HEK293 (cell line): ENCODE results near the gene SMOC1.

Experiments used
- CTCF ChIA-PET: fragments of 350-600 bp; formaldehyde crosslinking; extraction: SDS; loops from one replicate; lab custom pipeline; 2021; ENCODE audit warnings: antibody characterized with exemption; lab: Yijun Ruan, JAX
- POLR2A ChIA-PET: fragments of 300-600 bp; formaldehyde crosslinking; extraction: SDS; loops from one replicate; lab custom pipeline; 2020; ENCODE audit warnings: antibody characterized with exemption, inconsistent platforms; lab: Yijun Ruan, JAX
- H3K27ac ChIP-seq: fragments of 200-500 bp; sonication (Bioruptor generic); 2 replicates; pipeline ENCODE4 v1.5.1; 2014; ENCODE audit warnings: low read depth, low read length, control low read depth, inconsistent platforms; ENCODE audit errors: extremely low read depth
- H3K36me3 ChIP-seq, 2 experiments: fragments of 200-500 bp in 1 of 2; sonication (Bioruptor generic) in 1 of 2; 1 replicate in 1 of 2; 2 replicates in 1 of 2; pipeline ENCODE4 v1.5.1; 2014 to 2017; ENCODE audit warnings: inconsistent platforms in 2 of 2, low read length in 2 of 2; ENCODE audit not compliant: control insufficient read depth in 2 of 2, insufficient read depth in 1 of 2
- H3K4me1 ChIP-seq: fragments of 200-500 bp; sonication (Bioruptor generic); 2 replicates; pipeline ENCODE4 v1.5.1; 2014; ENCODE audit warnings: mild to moderate bottlenecking, low read length, inconsistent platforms; ENCODE audit not compliant: control insufficient read depth, insufficient read depth
- H3K4me3 ChIP-seq: 2 replicates; pipeline ENCODE4 v1.5.1; 2011; ENCODE audit warnings: low read depth, mild to moderate bottlenecking, control low read depth, low read length, moderate library complexity
- H3K9me3 ChIP-seq: fragments of 200-500 bp; sonication (Bioruptor generic); 2 replicates; pipeline ENCODE4 v1.5.1; 2014; ENCODE audit warnings: low read depth, low read length, inconsistent platforms; ENCODE audit not compliant: control insufficient read depth, insufficient read depth
- FEZF1 ChIP-seq: fragments of 450-650 bp; formaldehyde crosslinking; IDR thresholded peaks from 2 replicates; pipeline ENCODE4 v1.5.1; 2016; ENCODE audit warnings: missing biosample characterization, missing genetic modification characterization
- GLI4 ChIP-seq: fragments of 450-650 bp; formaldehyde crosslinking; IDR thresholded peaks from 2 replicates; pipeline ENCODE4 v1.5.1; 2016; ENCODE audit warnings: missing biosample characterization, missing genetic modification characterization
- GLIS1 ChIP-seq: fragments of 450-650 bp; formaldehyde crosslinking; IDR thresholded peaks from 2 replicates; pipeline ENCODE4 v1.5.1; 2016; ENCODE audit warnings: missing biosample characterization, missing genetic modification characterization
- KLF1 ChIP-seq: fragments of 450-650 bp; formaldehyde crosslinking; IDR thresholded peaks from 2 replicates; pipeline ENCODE4 v1.5.1; 2016; ENCODE audit warnings: missing biosample characterization, missing genetic modification characterization
- SP3 ChIP-seq: fragments of 450-650 bp; formaldehyde crosslinking; IDR thresholded peaks from 2 replicates; pipeline ENCODE4 v1.5.1; 2016; ENCODE audit warnings: missing biosample characterization, missing genetic modification characterization
- SP7 ChIP-seq: fragments of 450-650 bp; formaldehyde crosslinking; IDR thresholded peaks from 2 replicates; pipeline ENCODE4 v1.5.1; 2016; ENCODE audit warnings: missing biosample characterization, missing genetic modification characterization
- TCF7L2 ChIP-seq: IDR thresholded peaks from 2 replicates; pipeline ENCODE4 v1.6.1; 2011; ENCODE audit warnings: low read depth, mild to moderate bottlenecking, inconsistent platforms, low read length, moderate library complexity, borderline replicate concordance
- TRIM28 ChIP-seq: IDR thresholded peaks from 2 replicates; pipeline ENCODE4 v1.6.1; 2011; ENCODE audit warnings: low read length, control low read depth, borderline replicate concordance
- YY2 ChIP-seq: fragments of 450-650 bp; formaldehyde crosslinking; IDR thresholded peaks from 2 replicates; pipeline ENCODE4 v1.5.1; 2016; ENCODE audit warnings: missing biosample characterization, missing genetic modification characterization
- ZFHX2 ChIP-seq: fragments of 450-650 bp; formaldehyde crosslinking; conservative IDR thresholded peaks from 2 replicates; pipeline ENCODE4 v1.5.1; 2016; ENCODE audit warnings: missing biosample characterization, missing genetic modification characterization
- ZNF121 ChIP-seq: fragments of 450-650 bp; formaldehyde crosslinking; IDR thresholded peaks from 2 replicates; pipeline ENCODE4 v1.5.1; 2016; ENCODE audit warnings: missing biosample characterization, missing genetic modification characterization
- ZNF211 ChIP-seq: fragments of 450-650 bp; formaldehyde crosslinking; IDR thresholded peaks from 2 replicates; pipeline ENCODE4 v1.5.1; 2016; ENCODE audit warnings: low read depth, missing biosample characterization, missing genetic modification characterization
- ZNF239 ChIP-seq: fragments of 450-650 bp; formaldehyde crosslinking; IDR thresholded peaks from 2 replicates; pipeline ENCODE4 v1.5.1; 2016; ENCODE audit warnings: missing biosample characterization, missing genetic modification characterization
- ZNF302 ChIP-seq: fragments of 450-650 bp; formaldehyde crosslinking; IDR thresholded peaks from 2 replicates; pipeline ENCODE4 v1.5.1; 2016; ENCODE audit warnings: missing biosample characterization, missing genetic modification characterization, low read depth
- ZNF335 ChIP-seq: fragments of 450-650 bp; formaldehyde crosslinking; conservative IDR thresholded peaks from 2 replicates; pipeline ENCODE4 v1.5.1; 2016; ENCODE audit warnings: missing biosample characterization, missing genetic modification characterization
- ZNF514 ChIP-seq: fragments of 450-650 bp; formaldehyde crosslinking; IDR thresholded peaks from 2 replicates; pipeline ENCODE4 v1.5.1; 2016; ENCODE audit warnings: missing biosample characterization, missing genetic modification characterization
- ZNF544 ChIP-seq: fragments of 450-650 bp; formaldehyde crosslinking; IDR thresholded peaks from 2 replicates; pipeline ENCODE4 v1.5.0; 2017; ENCODE audit warnings: missing biosample characterization, missing genetic modification characterization
- ZNF623 ChIP-seq: fragments of 450-650 bp; formaldehyde crosslinking; IDR thresholded peaks from 2 replicates; pipeline ENCODE4 v1.5.1; 2016; ENCODE audit warnings: missing biosample characterization, missing genetic modification characterization
- ZNF624 ChIP-seq: fragments of 450-650 bp; formaldehyde crosslinking; IDR thresholded peaks from 2 replicates; pipeline ENCODE4 v1.5.1; 2017; ENCODE audit warnings: missing biosample characterization, missing genetic modification characterization
- ZNF658 ChIP-seq: fragments of 450-650 bp; formaldehyde crosslinking; IDR thresholded peaks from 2 replicates; pipeline ENCODE4; 2016; ENCODE audit warnings: missing biosample characterization, missing genetic modification characterization
- ZNF670 ChIP-seq: fragments of 450-650 bp; formaldehyde crosslinking; IDR thresholded peaks from 2 replicates; pipeline ENCODE4 v1.5.1; 2016; ENCODE audit warnings: missing biosample characterization, missing genetic modification characterization, low read depth
- ZNF785 ChIP-seq: fragments of 450-650 bp; formaldehyde crosslinking; IDR thresholded peaks from 2 replicates; pipeline ENCODE4 v1.5.1; 2016; ENCODE audit warnings: missing biosample characterization, missing genetic modification characterization
- TF ChIP-seq, protein P1 (sequence below): fragments of 450-650 bp; formaldehyde crosslinking; IDR thresholded peaks from 2 replicates; pipeline ENCODE4; 2016; ENCODE audit warnings: missing biosample characterization, missing genetic modification characterization
- TF ChIP-seq, protein P2 (sequence below): fragments of 450-650 bp; formaldehyde crosslinking; IDR thresholded peaks from 2 replicates; pipeline ENCODE4 v1.5.1; 2016; ENCODE audit warnings: missing biosample characterization, missing genetic modification characterization, low read depth
- TF ChIP-seq, protein P3 (sequence below): fragments of 450-650 bp; formaldehyde crosslinking; optimal IDR thresholded peaks from 2 replicates; pipeline ENCODE3; 2016; ENCODE audit warnings: missing biosample characterization, mild to moderate bottlenecking, missing genetic modification characterization
- TF ChIP-seq, protein P4 (sequence below): fragments of 450-650 bp; formaldehyde crosslinking; IDR thresholded peaks from 2 replicates; pipeline ENCODE4 v1.5.1; 2016; ENCODE audit warnings: missing biosample characterization, missing genetic modification characterization
- TF ChIP-seq, protein P5 (sequence below): fragments of 450-650 bp; formaldehyde crosslinking; IDR thresholded peaks from 2 replicates; pipeline ENCODE4 v1.5.1; 2017; ENCODE audit warnings: missing biosample characterization, missing genetic modification characterization

Gene SMOC1

DNA sequence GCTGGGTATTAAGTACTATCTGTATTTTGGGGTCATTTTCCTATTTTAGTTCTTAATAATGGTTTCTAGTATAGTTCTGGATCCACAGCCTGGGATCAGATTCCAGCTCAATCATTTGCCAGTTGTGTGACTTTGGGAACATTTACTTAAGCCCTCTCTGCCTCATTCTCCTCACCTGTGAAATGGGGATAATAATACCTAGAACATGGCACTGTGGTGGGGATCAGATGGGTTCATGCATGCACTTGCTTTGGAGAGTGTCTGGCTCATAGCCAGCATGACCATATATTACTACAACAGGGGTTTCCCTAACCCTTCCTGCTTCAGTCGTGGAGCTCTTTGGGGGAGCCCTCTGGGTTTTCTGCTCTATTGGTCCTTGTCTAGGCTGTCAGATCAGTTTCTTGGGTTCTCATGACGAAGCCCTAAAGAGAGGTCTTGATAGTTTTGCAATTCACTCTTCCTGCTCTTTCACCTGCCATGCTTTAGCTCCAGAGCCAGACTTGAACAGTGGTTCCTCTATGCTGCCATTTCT, 34.1 kb upstream of the SMOC1 start:
- no peak overlapping the region for H3K27ac ChIP-seq
- POLR2A ChIA-PET: no interaction called here
- no peak for TF ChIP-seq YY2
- no peak for TF ChIP-seq GLI4 (tag by site-specific recombination)
- TF ChIP-seq ZNF302 (tag by site-specific recombination): no peak
- TF ChIP-seq SP3 (tag by site-specific recombination): no peak
- no peak for TF ChIP-seq ZNF335 (tag by site-specific recombination)
- TF ChIP-seq ZNF239 (tag by site-specific recombination): no peak
- TF ChIP-seq ZNF514 (tag by site-specific recombination): no peak
- no peak for TF ChIP-seq TCF7L2
- no peak for TF ChIP-seq ZNF785 (tag by site-specific recombination)
- no peak for TF ChIP-seq GLIS1
- no peak for TF ChIP-seq ZNF624 (tag by site-specific recombination)
- TF ChIP-seq ZFHX2 (tag by site-specific recombination): no peak
- TF ChIP-seq ZNF623: no peak
- no peak for TF ChIP-seq ZNF670
- no peak for TF ChIP-seq ZNF544 (tag by site-specific recombination)
- TF ChIP-seq, protein P1, sequence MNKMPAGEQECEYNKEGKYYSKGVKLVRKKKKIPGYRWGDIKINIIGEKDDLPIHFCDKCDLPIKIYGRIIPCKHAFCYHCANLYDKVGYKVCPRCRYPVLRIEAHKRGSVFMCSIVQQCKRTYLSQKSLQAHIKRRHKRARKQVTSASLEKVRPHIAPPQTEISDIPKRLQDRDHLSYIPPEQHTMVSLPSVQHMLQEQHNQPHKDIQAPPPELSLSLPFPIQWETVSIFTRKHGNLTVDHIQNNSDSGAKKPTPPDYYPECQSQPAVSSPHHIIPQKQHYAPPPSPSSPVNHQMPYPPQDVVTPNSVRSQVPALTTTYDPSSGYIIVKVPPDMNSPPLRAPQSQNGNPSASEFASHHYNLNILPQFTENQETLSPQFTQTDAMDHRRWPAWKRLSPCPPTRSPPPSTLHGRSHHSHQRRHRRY (tag by site-specific recombination): no peak
- TF ChIP-seq, all 188 proteins: peak for 0
- CTCF ChIA-PET: interaction anchor here (0.8 to 1.3 kb wide), 3 partner anchors 26 to 126 kb away, joined by 3 to 4 read pairs (median 3); no protein-coding TSS in a partner anchor
- Histone ChIP-seq H3K36me3 (no peaks in the 10 kb centered on the region), H3K4me3 (no peak overlapping the region), H3K9me3 (no peaks in the 10 kb centered on the region), H3K4me1 (no peaks in the 10 kb centered on the region)

DNA sequence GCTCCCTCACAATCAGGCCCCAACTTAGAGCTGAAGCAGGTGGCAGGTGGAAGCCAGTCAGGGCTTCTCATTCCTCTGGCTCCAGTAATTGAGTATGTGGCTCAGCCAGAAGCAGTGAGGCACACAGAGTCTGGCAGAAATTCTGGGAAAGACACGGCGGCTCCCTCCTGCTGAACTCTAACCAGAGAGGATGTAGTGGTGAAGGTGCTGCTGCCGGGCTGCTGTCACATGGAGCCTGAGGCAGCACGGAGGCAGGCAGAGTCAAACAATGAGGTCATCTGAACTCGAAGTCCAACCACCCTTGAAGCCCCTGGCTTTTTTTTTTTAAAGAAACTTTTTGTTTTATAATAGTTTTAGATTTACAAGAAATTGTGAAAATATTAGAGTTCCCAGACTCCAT, 33.4 kb upstream of the SMOC1 start:
- ChIA-PET CTCF (no interaction called here), POLR2A (no interaction called here)
- Histone ChIP-seq H3K27ac (no peak overlapping the region), H3K9me3 (no peaks in the 10 kb centered on the region), H3K36me3 (no peaks in the 10 kb centered on the region), H3K4me1 (no peaks in the 10 kb centered on the region), H3K4me3 (no peak overlapping the region)
- peak; percentile 37; the same call in 1 of the 2 replicates for TF ChIP-seq ZNF335 (tag by site-specific recombination)
- TF ChIP-seq, protein P2, sequence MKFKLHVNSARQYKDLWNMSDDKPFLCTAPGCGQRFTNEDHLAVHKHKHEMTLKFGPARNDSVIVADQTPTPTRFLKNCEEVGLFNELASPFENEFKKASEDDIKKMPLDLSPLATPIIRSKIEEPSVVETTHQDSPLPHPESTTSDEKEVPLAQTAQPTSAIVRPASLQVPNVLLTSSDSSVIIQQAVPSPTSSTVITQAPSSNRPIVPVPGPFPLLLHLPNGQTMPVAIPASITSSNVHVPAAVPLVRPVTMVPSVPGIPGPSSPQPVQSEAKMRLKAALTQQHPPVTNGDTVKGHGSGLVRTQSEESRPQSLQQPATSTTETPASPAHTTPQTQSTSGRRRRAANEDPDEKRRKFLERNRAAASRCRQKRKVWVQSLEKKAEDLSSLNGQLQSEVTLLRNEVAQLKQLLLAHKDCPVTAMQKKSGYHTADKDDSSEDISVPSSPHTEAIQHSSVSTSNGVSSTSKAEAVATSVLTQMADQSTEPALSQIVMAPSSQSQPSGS (tag by site-specific recombination): peak; percentile 73
- no peak for TF ChIP-seq KLF1 (tag by site-specific recombination)
- no peak for TF ChIP-seq ZNF658 (tag by site-specific recombination)
- 0 out of 2 replicates have a peak, but pooled peaks have one; percentile 18 for TF ChIP-seq TRIM28

DNA sequence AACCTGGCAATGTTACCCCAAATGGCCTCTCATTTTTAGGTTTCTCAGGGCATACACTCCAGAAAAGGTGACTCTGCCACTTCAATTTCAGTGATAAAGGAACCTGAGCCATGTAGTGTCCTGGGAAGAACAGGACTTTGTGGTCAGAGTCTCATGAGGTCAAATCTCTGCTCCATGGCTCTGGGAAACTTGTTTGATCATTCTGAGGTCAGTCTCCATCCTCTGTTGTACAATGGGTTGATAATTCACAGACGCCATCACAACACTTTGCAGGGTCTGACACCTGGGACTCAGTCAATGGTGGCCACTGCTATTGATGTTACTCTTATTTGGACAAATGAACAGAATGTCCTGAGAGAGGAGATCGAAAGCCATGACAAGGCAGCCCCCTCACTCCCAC, 31.1 kb upstream of the SMOC1 start:
- ChIA-PET CTCF (interaction anchor here (0.8 to 0.9 kb wide), 2 partner anchors 32 to 92 kb away, joined by 3 to 5 read pairs; no protein-coding TSS in a partner anchor), POLR2A (no interaction called here)
- Histone ChIP-seq H3K27ac (no peak overlapping the region), H3K36me3 (no peaks in the 10 kb centered on the region), H3K4me1 (no peaks in the 10 kb centered on the region; the same call in 1 of the 2 replicates), H3K9me3 (no peaks in the 10 kb centered on the region), H3K4me3 (no peak overlapping the region)
- TF ChIP-seq, protein P3, sequence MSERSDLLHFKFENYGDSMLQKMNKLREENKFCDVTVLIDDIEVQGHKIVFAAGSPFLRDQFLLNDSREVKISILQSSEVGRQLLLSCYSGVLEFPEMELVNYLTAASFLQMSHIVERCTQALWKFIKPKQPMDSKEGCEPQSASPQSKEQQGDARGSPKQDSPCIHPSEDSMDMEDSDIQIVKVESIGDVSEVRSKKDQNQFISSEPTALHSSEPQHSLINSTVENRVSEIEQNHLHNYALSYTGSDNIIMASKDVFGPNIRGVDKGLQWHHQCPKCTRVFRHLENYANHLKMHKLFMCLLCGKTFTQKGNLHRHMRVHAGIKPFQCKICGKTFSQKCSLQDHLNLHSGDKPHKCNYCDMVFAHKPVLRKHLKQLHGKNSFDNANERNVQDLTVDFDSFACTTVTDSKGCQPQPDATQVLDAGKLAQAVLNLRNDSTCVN: no peak
- no peak for TF ChIP-seq FEZF1 (tag by site-specific recombination)
- TF ChIP-seq, protein P4, sequence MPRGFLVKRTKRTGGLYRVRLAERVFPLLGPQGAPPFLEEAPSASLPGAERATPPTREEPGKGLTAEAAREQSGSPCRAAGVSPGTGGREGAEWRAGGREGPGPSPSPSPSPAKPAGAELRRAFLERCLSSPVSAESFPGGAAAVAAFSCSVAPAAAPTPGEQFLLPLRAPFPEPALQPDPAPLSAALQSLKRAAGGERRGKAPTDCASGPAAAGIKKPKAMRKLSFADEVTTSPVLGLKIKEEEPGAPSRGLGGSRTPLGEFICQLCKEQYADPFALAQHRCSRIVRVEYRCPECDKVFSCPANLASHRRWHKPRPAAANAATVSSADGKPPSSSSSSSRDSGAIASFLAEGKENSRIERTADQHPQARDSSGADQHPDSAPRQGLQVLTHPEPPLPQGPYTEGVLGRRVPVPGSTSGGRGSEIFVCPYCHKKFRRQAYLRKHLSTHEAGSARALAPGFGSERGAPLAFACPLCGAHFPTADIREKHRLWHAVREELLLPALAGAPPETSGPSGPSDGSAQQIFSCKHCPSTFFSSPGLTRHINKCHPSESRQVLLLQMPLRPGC (tag by site-specific recombination): no peak
- TF ChIP-seq ZNF211 (tag by site-specific recombination): no peak
- TF ChIP-seq, protein P5, sequence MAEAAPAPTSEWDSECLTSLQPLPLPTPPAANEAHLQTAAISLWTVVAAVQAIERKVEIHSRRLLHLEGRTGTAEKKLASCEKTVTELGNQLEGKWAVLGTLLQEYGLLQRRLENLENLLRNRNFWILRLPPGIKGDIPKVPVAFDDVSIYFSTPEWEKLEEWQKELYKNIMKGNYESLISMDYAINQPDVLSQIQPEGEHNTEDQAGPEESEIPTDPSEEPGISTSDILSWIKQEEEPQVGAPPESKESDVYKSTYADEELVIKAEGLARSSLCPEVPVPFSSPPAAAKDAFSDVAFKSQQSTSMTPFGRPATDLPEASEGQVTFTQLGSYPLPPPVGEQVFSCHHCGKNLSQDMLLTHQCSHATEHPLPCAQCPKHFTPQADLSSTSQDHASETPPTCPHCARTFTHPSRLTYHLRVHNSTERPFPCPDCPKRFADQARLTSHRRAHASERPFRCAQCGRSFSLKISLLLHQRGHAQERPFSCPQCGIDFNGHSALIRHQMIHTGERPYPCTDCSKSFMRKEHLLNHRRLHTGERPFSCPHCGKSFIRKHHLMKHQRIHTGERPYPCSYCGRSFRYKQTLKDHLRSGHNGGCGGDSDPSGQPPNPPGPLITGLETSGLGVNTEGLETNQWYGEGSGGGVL (tag by site-specific recombination): no peak
- TF ChIP-seq ZNF121 (tag by site-specific recombination): no peak
- TF ChIP-seq SP7 (tag by site-specific recombination): no peak
